ENCODE measurements around the gene KPNA3.

The KPNA3 gene

DNA sequence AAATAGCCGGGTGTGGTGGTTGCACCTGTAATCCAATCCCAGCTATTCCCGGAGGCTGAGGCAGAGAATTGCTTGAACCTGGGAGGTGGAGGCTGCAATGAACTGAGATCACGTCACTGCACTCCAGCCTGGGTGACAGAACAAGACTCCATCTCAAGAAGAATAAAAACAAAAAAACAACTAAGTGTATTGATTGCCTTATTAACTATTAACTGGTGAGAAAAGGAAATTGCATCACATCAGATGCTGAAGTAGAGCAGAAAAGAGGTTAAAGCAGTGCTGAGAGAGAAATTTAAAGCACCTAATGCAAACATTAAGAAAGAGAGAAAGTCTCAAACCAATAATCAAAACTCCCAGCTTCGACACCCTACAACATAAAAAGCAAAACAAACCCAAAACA lies 38.3 kb downstream of the KPNA3 start:
- no peaks in the 10 kb centered on the region for H3K27me3 ChIP-seq (ENCODE audit: low read depth, low read length)
- no peak overlapping the region for H3K4me2 ChIP-seq (ENCODE audit: low read length)
- H3K9ac ChIP-seq (ENCODE audit: low read length): no peak overlapping the region
- TF ChIP-seq CTCF (IDR thresholded peaks at IDR 0.05; ENCODE audit: low read depth, low read length) (no peak), EZH2phosphoT487 (IDR thresholded peaks at IDR 0.05; ENCODE audit: low read depth) (no peak)
- no peak overlapping the region for H3K4me3 ChIP-seq (ENCODE audit: low read length)
- H3K36me3 ChIP-seq (replicated peaks; ENCODE audit: low read depth, low read length): peaks cover 5% of the 10 kb centered on the region
- H2AFZ ChIP-seq (ENCODE audit: low read depth, low read length): no peak overlapping the region
- H3K27ac ChIP-seq (ENCODE audit: low read length): no peak overlapping the region
- no peaks in the 10 kb centered on the region for H3K9me3 ChIP-seq (ENCODE audit: insufficient read depth, low read length)
- H3K79me2 ChIP-seq (ENCODE audit: low read length): peaks cover 97% of the 10 kb centered on the region
- H4K20me1 ChIP-seq (ENCODE audit: insufficient read depth, low read length): peaks cover 30% of the 10 kb centered on the region; the same call in 1 of the 2 replicates
- peaks cover 10% of the 10 kb centered on the region for H3K4me1 ChIP-seq (ENCODE audit: low read length)

- no peak for TF ChIP-seq CTCF (IDR thresholded peaks at IDR 0.05; ENCODE audit: low read depth, low read length)
- TF ChIP-seq EZH2phosphoT487 (IDR thresholded peaks at IDR 0.05; ENCODE audit: low read depth): no peak
- H3K27ac ChIP-seq (ENCODE audit: low read length): no peak overlapping the region
- peaks cover 8% of the 10 kb centered on the region for H3K4me1 ChIP-seq (ENCODE audit: low read length)
- H4K20me1 ChIP-seq (ENCODE audit: insufficient read depth, low read length): peaks cover 22% of the 10 kb centered on the region; the same call in 1 of the 2 replicates
- peaks cover 70% of the 10 kb centered on the region for H3K79me2 ChIP-seq (ENCODE audit: low read length)
- H3K4me3 ChIP-seq (ENCODE audit: low read length): no peak overlapping the region
- no peak overlapping the region for H3K9ac ChIP-seq (ENCODE audit: low read length)
- H3K36me3 ChIP-seq (replicated peaks; ENCODE audit: low read depth, low read length): peaks cover 4% of the 10 kb centered on the region
- no peak overlapping the region for H2AFZ ChIP-seq (ENCODE audit: low read depth, low read length)
- no peaks in the 10 kb centered on the region for H3K9me3 ChIP-seq (ENCODE audit: insufficient read depth, low read length)
- no peaks in the 10 kb centered on the region for H3K27me3 ChIP-seq (ENCODE audit: low read depth, low read length)
- H3K4me2 ChIP-seq (ENCODE audit: low read length): no peak overlapping the region
These were observed 42.6 kb downstream of the KPNA3 start for GRCh38 chr13:49749848-49750247.

DNA sequence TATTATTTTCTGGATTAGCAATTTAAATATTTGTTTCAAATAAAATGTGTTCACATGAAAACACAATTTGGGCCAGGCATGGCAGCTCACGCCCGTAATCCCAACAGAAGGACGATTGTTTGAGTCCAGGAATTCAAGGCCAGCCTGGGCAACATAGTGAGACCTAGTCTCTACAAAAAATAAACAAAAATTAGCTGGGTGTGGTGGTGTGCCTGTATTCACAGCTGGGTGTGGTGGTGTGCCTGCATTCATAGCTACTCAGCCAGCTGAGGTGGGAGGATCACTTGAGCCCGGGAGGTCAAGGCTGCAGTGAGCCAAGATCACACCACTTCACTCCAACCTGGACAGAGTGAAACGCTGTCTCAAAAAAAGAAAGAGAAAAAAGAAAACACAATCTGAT lies 46.4 kb downstream of the KPNA3 start:
- H3K27me3 ChIP-seq (ENCODE audit: low read depth, low read length): no peaks in the 10 kb centered on the region
- H3K36me3 ChIP-seq (replicated peaks; ENCODE audit: low read depth, low read length): peaks cover 9% of the 10 kb centered on the region
- TF ChIP-seq EZH2phosphoT487 (IDR thresholded peaks at IDR 0.05; ENCODE audit: low read depth): no peak
- H3K4me1 ChIP-seq (ENCODE audit: low read length): peaks cover 9% of the 10 kb centered on the region
- no peaks in the 10 kb centered on the region for H3K9me3 ChIP-seq (ENCODE audit: insufficient read depth, low read length)
- no peak overlapping the region for H3K27ac ChIP-seq (ENCODE audit: low read length)
- no peak overlapping the region for H3K4me2 ChIP-seq (ENCODE audit: low read length)
- H3K4me3 ChIP-seq (ENCODE audit: low read length): no peak overlapping the region
- peaks cover 35% of the 10 kb centered on the region for H3K79me2 ChIP-seq (ENCODE audit: low read length)
- no peak overlapping the region for H3K9ac ChIP-seq (ENCODE audit: low read length)
- no peak overlapping the region for H2AFZ ChIP-seq (ENCODE audit: low read depth, low read length)
- peaks cover 8% of the 10 kb centered on the region; the same call in 1 of the 2 replicates for H4K20me1 ChIP-seq (ENCODE audit: insufficient read depth, low read length)

GRCh38 chr13:49740870-49741269 lies 51.6 kb downstream of the KPNA3 start:
- no peak overlapping the region for H3K27ac ChIP-seq (ENCODE audit: low read length)
- no peaks in the 10 kb centered on the region for H3K79me2 ChIP-seq (ENCODE audit: low read length)
- H4K20me1 ChIP-seq (ENCODE audit: insufficient read depth, low read length): no peaks in the 10 kb centered on the region
- no peak overlapping the region for H3K9ac ChIP-seq (ENCODE audit: low read length)
- no peak overlapping the region for H2AFZ ChIP-seq (ENCODE audit: low read depth, low read length)
- no peaks in the 10 kb centered on the region for H3K9me3 ChIP-seq (ENCODE audit: insufficient read depth, low read length)
- no peak overlapping the region for H3K4me2 ChIP-seq (ENCODE audit: low read length)
- H3K27me3 ChIP-seq (ENCODE audit: low read depth, low read length): no peaks in the 10 kb centered on the region
- TF ChIP-seq EZH2phosphoT487 (IDR thresholded peaks at IDR 0.05; ENCODE audit: low read depth) (no peak), CTCF (IDR thresholded peaks at IDR 0.05; ENCODE audit: low read depth, low read length) (no peak)
- peaks cover 13% of the 10 kb centered on the region for H3K4me1 ChIP-seq (ENCODE audit: low read length)
- peaks cover 9% of the 10 kb centered on the region for H3K36me3 ChIP-seq (replicated peaks; ENCODE audit: low read depth, low read length)
- H3K4me3 ChIP-seq (ENCODE audit: low read length): no peak overlapping the region
